ENCODE data around the gene DNAH10.

Gene DNAH10

GRCh38 chr12:123889848-123890535 lies 127.9 kb downstream of the DNAH10 start:
- no peak for DNase-seq

GRCh38 chr12:123890536-123890902 lies 128.4 kb downstream of the DNAH10 start:
- DNase-seq = no peak

GRCh38 chr12:123891011-123891410 lies 128.9 kb downstream of the DNAH10 start:
- no peak for DNase-seq

- no peak for DNase-seq
Measured at GRCh38 chr12:123891516-123892179, 129.5 kb downstream of the DNAH10 start.

GRCh38 chr12:123892180-123892559 lies 130.1 kb downstream of the DNAH10 start:
- DNase-seq = no peak

GRCh38 chr12:123892853-123893252 lies 130.8 kb downstream of the DNAH10 start:
- DNase-seq = no peak

- DNase-seq = no peak
Measured at GRCh38 chr12:123893276-123893675, 131.2 kb downstream of the DNAH10 start.

GRCh38 chr12:123894823-123895345 lies 132.8 kb downstream of the DNAH10 start:
- DNase-seq = no peak

GRCh38 chr12:123895451-123895850 lies 133.3 kb downstream of the DNAH10 start:
- no peak for DNase-seq

- DNase-seq = no peak
Measured at GRCh38 chr12:123896767-123897166, 134.7 kb downstream of the DNAH10 start.

GRCh38 chr12:123897221-123897620 lies 135.1 kb downstream of the DNAH10 start:
- no peak for DNase-seq

GRCh38 chr12:123898673-123899072 lies 136.6 kb downstream of the DNAH10 start:
- no peak for DNase-seq

- DNase-seq = no peak
Measured at GRCh38 chr12:123899368-123899767, 137.3 kb downstream of the DNAH10 start.

- no peak for DNase-seq
Measured at GRCh38 chr12:123900871-123901376, 138.8 kb downstream of the DNAH10 start.

GRCh38 chr12:123902821-123903220 lies 140.7 kb downstream of the DNAH10 start:
- no peak for DNase-seq

GRCh38 chr12:123903301-123904065 lies 141.4 kb downstream of the DNAH10 start:
- DNase-seq = no peak

- peak; percentile 67 for DNase-seq
Measured at GRCh38 chr12:123905319-123905925, 143.3 kb downstream of the DNAH10 start.

GRCh38 chr12:123906711-123907420 lies 144.8 kb downstream of the DNAH10 start:
- DNase-seq = no peak

GRCh38 chr12:123907726-123908476 lies 145.8 kb downstream of the DNAH10 start:
- DNase-seq = no peak

GRCh38 chr12:123908884-123909725 lies 147.0 kb downstream of the DNAH10 start:
- no peak for DNase-seq

- no peak for DNase-seq
Measured at GRCh38 chr12:123910057-123910456, 148.0 kb downstream of the DNAH10 start.

Data from NCI-H526 treated with DMSO at 0.1 percent for 48 hours (cell line).